ENCODE results near the gene S100A6. TPM values are rescaled to one million over a fixed set of nuclear protein-coding genes. Genes with fewer than 3 reads are reported as not detected.

S100A6 gene
- total and polyA plus RNA-seq, 4 donors, result 165 to 10,136 (median 2,002) TPM

GRCh38 chr1:153506386-153506785, 29.4 kb downstream of the S100A6 start:
- Histone ChIP-seq H3K4me3 (no peak overlapping the region), H3K36me3 (ENCODE audit: control insufficient read depth in 4 of 4, insufficient read depth in 4 of 4, low read length in 4 of 4) (no peaks in the 10 kb centered on the region), H3K27me3 (ENCODE audit: control insufficient read depth in 3 of 3, insufficient read depth in 3 of 3, low read length in 2 of 3) (no peaks in the 10 kb centered on the region), H3K4me1 (ENCODE audit: control insufficient read depth in 5 of 5, insufficient read depth in 5 of 5, low read length in 5 of 5) (peaks cover 0 to 25% (median 8%) of the 10 kb centered on the region in 5 donors), H3K9me3 (ENCODE audit: control insufficient read depth in 4 of 4, insufficient read depth in 3 of 4, low read length in 3 of 4) (no peaks in the 10 kb centered on the region), H3K27ac (ENCODE audit: low read depth in 1 of 2, low read length in 1 of 2) (peak overlapping the region in 1 of 2 donors; percentile 26), H3K9ac (ENCODE audit: insufficient read depth in 1 of 2, low read length in 2 of 2) (no peak overlapping the region)
- WGBS, 2 donors, result 84 to 88% methylated on average over 5 of the region's 5 CpGs
- no peak for TF ChIP-seq CTCF (IDR thresholded peaks at IDR 0.05; ENCODE audit: control extremely low read depth, extremely low read depth)
- ATAC-seq (ENCODE audit: insufficient read depth, low FRiP score), result no peak
- DNase-seq, result no peak

GRCh38 chr1:153505576-153505975, 30.2 kb downstream of the S100A6 start:
- ATAC-seq (ENCODE audit: insufficient read depth, low FRiP score) (no peak), DNase-seq (no peak)
- peaks cover 0 to 25% (median 8%) of the 10 kb centered on the region in 5 donors for H3K4me1 ChIP-seq (ENCODE audit: control insufficient read depth in 5 of 5, insufficient read depth in 5 of 5, low read length in 5 of 5)
- TF ChIP-seq CTCF (IDR thresholded peaks at IDR 0.05; ENCODE audit: control extremely low read depth, extremely low read depth), result no peak
- H3K9me3 ChIP-seq (ENCODE audit: control insufficient read depth in 4 of 4, insufficient read depth in 3 of 4, low read length in 3 of 4), result no peaks in the 10 kb centered on the region
- no peak overlapping the region for H3K4me3 ChIP-seq
- no peak overlapping the region for H3K9ac ChIP-seq (ENCODE audit: insufficient read depth in 1 of 2, low read length in 2 of 2)
- H3K36me3 ChIP-seq (ENCODE audit: control insufficient read depth in 4 of 4, insufficient read depth in 4 of 4, low read length in 4 of 4), result no peaks in the 10 kb centered on the region
- H3K27me3 ChIP-seq (ENCODE audit: control insufficient read depth in 3 of 3, insufficient read depth in 3 of 3, low read length in 2 of 3), result no peaks in the 10 kb centered on the region
- 80 to 84% methylated on average over 1 of the region's 1 CpG for WGBS, 2 donors
- H3K27ac ChIP-seq (ENCODE audit: low read depth in 1 of 2, low read length in 1 of 2), result no peak overlapping the region

GRCh38 chr1:153503766-153504165, 32.0 kb downstream of the S100A6 start:
- Histone ChIP-seq H3K9ac (ENCODE audit: insufficient read depth in 1 of 2, low read length in 2 of 2) (no peak overlapping the region), H3K4me1 (ENCODE audit: control insufficient read depth in 5 of 5, insufficient read depth in 5 of 5, low read length in 5 of 5) (peaks cover 0 to 34% (median 12%) of the 10 kb centered on the region in 5 donors), H3K9me3 (ENCODE audit: control insufficient read depth in 4 of 4, insufficient read depth in 3 of 4, low read length in 3 of 4) (no peaks in the 10 kb centered on the region), H3K27ac (ENCODE audit: low read depth in 1 of 2, low read length in 1 of 2) (no peak overlapping the region), H3K4me3 (no peak overlapping the region), H3K36me3 (ENCODE audit: control insufficient read depth in 4 of 4, insufficient read depth in 4 of 4, low read length in 4 of 4) (no peaks in the 10 kb centered on the region), H3K27me3 (ENCODE audit: control insufficient read depth in 3 of 3, insufficient read depth in 3 of 3, low read length in 2 of 3) (no peaks in the 10 kb centered on the region)
- no peak for TF ChIP-seq CTCF (IDR thresholded peaks at IDR 0.05; ENCODE audit: control extremely low read depth, extremely low read depth)
- ATAC-seq (ENCODE audit: insufficient read depth, low FRiP score) (no peak), DNase-seq (no peak)
- 84 to 87% methylated on average over 3 of the region's 3 CpGs for WGBS, 2 donors

- Histone ChIP-seq H3K27ac (ENCODE audit: low read depth in 1 of 2, low read length in 1 of 2) (no peak overlapping the region), H3K36me3 (ENCODE audit: control insufficient read depth in 4 of 4, insufficient read depth in 4 of 4, low read length in 4 of 4) (no peaks in the 10 kb centered on the region), H3K4me1 (ENCODE audit: control insufficient read depth in 5 of 5, insufficient read depth in 5 of 5, low read length in 5 of 5) (peaks cover 0 to 27% (median 4%) of the 10 kb centered on the region in 5 donors), H3K9me3 (ENCODE audit: control insufficient read depth in 4 of 4, insufficient read depth in 3 of 4, low read length in 3 of 4) (no peaks in the 10 kb centered on the region), H3K27me3 (ENCODE audit: control insufficient read depth in 3 of 3, insufficient read depth in 3 of 3, low read length in 2 of 3) (no peaks in the 10 kb centered on the region), H3K4me3 (no peak overlapping the region), H3K9ac (ENCODE audit: insufficient read depth in 1 of 2, low read length in 2 of 2) (no peak overlapping the region)
- no peak for TF ChIP-seq CTCF (IDR thresholded peaks at IDR 0.05; ENCODE audit: control extremely low read depth, extremely low read depth)
- DNase-seq (peak; percentile 51 to 89 (median 82)), ATAC-seq (ENCODE audit: insufficient read depth, low FRiP score) (no peak)
- 5 to 13% methylated on average over 2 of the region's 2 CpGs for WGBS, 2 donors
Measured at GRCh38 chr1:153498746-153499145, 37.0 kb downstream of the S100A6 start.
